NCI-H2227 (cell line): ENCODE data around the gene TRIO.

Experiments used
- DNase-seq: peaks from one replicate; lab custom pipeline; 2025; ENCODE audit not compliant: unreplicated experiment; lab: John Stamatoyannopoulos, UW

TRIO gene

DNA sequence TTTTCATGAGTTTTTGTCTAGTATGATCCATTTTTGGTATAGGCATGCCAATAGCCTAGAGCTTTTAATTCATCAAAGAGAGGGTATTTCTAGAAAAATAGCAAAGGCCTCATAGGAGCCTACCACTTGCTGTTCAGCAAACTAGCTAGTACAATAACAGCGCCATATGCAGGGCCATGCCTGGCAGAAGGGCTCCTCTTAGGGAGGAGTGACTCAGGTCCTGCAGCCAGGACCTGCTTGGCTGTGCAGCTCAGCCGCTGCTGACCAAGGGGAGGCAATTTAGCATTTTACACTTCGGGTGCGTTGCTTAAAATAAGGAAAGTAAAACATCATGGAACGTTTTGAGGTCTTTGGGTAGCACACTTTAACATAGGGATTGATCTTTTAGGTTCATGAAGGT is 100.6 kb downstream of the TRIO start:
- no peak for DNase-seq

- DNase-seq = no peak
These were observed 101.6 kb downstream of the TRIO start for GRCh38 chr5:14244721-14245120.

DNA sequence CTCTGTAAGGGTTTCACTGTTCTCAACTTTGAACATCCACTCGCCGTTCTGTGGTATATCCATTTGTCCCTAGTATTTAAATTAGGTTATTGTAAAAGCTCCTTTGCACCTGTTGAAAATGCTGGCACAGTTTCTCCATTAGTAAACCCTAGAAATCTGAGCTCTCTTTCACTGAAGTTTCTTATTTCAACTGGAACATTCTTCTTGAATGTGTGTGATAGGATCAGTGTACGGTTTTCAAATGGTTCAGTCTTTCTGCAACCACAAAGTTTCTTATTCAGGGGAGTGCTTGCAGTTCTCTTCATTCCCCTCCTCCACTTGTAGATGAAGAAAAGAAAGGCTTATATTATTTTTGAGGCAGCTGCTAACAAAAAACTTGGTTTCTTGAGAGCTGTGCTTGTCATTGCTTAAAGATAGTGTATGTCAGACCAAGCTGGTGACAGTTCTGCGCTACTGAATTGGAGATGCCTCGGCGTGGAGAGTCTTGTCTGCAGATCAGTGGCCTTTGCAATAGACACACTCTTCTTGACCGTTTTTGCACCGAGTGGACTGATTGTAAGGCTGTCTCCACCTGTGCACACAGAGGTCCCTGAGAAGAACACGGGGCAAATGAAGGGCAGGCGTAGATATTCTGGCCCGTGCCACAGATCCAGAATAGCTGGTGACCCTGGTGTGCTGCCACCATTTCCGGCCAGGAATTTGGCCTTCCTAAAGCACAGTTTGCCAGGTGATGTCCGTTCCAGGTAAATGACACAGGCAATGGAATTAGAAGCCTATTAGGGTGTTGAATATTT is 102.2 kb downstream of the TRIO start:
- no peak for DNase-seq

- no peak for DNase-seq
These were observed 103.4 kb downstream of the TRIO start for GRCh38 chr5:14246350-14247053.

DNA sequence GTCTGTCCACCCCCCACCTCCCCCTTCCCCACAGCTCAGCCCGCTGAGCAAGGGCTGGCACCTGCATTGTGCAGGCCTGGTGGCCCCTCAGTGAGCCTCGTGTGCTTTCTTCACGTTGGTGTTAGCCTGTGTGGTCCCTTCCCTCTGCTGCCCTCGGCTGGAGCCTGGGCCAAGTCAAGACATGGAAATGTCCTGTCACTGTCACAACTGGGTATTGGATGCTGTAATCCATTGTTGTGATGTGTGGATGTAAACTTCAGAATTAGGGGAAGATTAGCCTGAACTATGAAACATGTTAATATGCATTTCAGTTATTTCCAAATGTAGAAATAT is 103.9 kb downstream of the TRIO start:
- DNase-seq = no peak

DNA sequence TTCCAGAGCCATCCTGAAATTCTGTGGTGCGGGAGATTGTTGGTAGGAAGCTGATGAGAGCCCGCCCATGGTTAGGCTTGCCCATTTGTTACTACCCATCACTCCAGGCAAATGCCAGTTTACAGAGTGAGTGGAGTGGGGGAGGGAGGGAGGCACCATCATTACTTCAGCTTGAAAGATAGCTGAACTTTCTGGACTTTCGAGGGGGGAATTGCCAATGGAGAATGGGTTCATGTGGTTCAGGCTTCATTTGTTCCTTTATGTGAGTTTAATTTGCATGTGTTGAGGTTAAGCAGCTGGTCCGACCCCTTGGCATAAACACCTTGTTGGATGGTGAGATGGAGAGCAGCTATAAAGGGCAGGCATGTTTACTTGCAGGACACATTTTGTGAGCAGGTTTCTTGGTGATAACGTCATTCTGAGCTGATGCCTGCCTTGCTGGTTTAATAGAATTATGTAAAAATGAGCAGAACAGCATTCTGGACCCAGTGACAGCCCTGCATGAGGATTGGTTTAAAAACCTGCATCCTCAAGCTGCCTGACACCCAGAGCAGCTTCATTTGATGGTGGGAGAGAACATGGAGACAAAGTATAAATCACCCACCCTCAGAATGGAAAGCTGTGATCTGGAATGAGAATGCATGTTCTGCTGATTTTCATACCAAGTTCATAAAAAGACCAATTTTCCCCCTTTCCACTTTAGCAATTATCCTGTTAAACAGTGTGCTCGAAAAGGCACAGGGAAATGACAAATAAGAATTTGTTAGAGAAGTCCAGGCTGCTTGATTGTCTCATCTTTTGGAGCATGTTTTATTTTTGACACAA is 106.3 kb downstream of the TRIO start:
- peak; percentile 33 for DNase-seq

- peak; percentile 94 for DNase-seq
These were observed 107.0 kb downstream of the TRIO start for GRCh38 chr5:14250084-14250695.

DNA sequence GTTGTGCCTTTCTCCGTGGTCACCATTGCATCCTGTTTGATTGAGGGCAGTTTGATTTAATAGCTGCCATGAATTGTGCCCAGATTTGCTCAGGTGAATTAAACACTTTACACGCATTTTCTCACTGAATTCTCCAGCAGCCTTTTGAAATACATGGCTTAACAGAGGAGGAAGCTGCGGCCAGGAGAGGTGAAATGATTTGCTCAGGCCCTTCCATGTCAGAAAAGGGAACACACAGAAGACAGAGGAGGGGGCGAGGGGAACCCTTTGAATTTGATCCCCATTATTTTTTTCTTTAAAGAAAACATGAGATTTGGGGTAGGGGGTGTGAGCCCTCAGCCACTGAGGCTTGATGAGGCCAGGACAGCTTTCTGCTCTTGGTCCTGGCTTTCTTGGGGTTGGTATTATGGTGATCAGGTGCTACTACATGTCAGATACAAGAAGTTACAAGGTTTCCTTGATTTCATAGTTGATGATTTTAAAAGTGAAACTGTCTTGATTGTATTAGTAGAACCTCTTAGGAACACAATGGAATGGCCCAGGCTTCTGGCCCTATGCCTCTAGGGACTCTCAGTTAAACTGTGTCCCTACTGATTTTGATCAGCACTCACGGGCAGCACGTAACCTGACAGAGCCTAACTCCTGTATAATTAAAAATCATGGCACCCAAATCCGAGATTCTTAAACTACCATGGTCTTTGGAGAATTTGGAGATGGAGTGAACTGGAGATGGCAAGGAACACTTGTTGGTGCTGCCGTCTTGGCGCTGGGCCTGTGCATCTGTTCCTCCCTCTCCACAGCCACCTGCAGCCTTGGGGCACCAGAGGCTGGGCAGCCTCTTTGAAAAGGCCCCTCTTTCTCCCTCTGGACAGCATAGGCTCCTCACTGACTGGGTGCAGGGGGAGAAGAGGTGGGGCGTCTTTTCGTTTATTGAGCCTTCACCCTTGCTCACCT is 107.9 kb downstream of the TRIO start:
- no peak for DNase-seq

DNA sequence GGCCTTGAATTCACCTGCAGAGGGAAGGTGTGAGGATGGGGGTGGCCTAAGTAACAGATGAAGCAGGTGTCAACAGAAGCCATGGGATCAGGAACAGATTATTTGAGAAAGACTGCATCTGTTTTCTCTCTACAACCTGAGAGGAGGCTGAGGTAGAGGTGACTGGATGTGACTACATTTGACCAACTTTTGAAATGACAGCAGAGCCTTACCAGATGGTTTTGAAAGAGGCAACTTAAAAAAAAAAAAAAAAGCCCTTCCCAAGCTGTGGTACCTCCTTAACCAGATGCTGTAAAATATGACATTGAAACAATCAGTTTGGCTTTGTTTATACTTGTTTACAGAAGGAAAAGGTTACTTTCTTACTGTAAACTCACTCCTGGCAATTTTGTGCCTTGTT is 108.6 kb downstream of the TRIO start:
- no peak for DNase-seq

GRCh38 chr5:14252793-14253192 is 109.7 kb downstream of the TRIO start:
- no peak for DNase-seq

GRCh38 chr5:14254686-14255085 is 111.5 kb downstream of the TRIO start:
- DNase-seq = no peak

- DNase-seq = no peak
These were observed 113.0 kb downstream of the TRIO start for GRCh38 chr5:14256026-14256690.

- DNase-seq = no peak
These were observed 113.7 kb downstream of the TRIO start for GRCh38 chr5:14256756-14257393.

- no peak for DNase-seq
These were observed 114.9 kb downstream of the TRIO start for GRCh38 chr5:14257995-14258403.

DNA sequence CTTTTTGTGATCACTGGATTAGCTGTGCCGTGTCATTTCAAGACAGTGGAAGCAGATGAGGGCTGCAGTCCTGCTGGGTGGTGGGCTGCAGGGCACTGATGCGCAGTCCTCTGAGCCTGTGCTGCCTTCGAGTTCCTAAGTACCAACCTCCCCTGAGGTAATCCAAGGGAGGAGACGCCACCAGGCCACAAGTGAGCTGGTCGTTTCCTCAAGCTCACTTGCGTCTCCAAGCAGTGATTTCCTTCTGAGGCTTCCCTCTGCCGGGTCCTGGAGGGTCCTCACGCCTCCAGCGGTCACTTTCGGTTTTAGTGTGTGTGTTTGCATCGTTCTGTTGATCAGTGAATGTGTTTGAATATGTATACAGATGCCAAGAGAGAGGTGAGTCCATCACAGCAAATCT is 115.7 kb downstream of the TRIO start:
- peak; percentile 79 for DNase-seq

DNA sequence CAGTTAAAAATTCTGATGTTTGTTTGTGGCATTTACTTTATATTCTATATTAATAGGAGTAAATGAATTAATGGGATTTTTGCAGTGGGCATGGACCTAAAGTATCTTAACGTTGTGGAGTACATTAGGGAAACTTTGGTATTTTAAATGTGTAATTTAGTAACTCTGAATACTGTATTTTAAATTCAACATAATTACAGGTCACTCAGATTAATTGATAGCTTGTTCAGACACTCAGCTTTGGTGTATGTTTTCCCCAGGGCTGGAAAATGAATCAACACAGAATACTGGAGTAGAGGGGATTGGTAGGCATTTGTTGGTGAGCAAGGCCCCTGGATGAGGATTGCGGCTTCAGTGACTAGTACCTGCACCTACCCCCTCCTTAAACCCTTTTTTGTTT is 117.5 kb downstream of the TRIO start:
- DNase-seq = no peak

DNA sequence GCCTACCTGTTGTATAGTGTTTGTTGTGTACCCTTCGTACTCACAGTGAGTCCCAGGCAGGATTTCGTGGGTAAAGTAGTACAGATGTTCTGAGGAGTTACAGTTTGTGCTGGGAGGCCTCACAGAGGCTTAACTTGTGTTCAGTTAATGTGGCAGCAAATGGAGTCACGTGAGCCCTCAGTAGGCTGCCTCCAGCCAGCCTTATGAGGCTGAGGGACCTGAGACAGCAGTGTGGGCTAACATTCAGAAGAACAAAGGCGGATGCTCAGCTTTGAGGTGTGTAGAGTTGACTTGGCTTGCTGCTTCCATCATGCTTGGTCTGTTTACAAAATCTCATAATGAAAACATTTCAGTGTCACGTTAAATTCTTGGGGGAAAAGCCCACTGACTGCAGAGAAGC is 118.1 kb downstream of the TRIO start:
- no peak for DNase-seq

DNA sequence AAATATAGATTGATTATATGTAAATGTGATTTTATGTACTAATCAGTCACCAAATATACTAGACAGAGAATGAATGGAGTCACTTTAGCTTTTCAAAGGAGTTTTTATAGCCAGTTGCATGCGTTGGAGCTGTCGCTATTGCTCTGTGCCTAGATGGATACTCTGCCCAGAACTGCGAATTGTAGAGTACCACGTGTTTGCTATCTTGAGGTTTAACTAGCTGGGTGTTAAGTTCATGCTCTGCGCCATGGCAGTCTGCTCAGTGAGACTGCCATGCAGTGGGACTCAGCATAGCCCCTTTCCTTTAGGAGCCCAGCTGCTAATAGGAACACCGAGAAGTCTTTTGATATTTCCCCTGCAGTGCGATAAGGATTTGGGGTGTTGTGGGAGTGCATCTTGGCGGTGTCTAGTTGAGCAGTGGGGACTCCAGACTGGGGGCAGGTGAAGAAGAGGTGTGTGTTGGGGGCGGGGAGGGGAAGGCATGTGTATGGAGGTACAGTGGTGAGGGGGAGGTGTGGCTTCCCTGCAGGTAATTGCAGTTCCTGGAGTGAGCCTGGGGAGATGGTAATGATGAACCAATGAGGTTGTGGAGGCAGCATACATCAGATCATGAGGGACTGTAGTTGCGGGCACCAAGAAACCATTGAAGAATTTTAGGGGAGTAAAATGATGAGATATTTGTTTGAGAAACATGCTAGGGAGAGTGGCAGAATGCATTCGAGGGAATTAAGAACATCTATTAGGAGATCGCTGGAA is 118.9 kb downstream of the TRIO start:
- no peak for DNase-seq

DNA sequence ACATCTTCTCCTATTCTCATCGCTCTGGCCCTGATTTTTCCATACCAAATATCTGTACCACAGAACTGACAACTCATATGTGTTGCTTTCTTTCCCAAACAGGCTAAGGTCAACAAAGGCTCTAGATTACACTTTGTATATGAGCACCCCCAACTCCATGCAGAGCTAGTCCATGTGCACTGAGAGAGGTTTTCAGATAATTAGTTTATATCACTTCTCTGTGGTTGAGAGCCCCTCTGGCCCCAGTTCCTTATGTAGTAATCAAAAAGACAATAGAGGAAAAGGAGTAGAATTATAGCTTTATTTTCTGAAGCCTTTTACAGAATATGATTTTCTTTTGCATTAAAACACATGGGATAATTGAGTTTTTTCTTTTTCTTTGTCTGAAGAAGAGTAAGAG is 120.0 kb downstream of the TRIO start:
- DNase-seq = no peak
